HepG2 (cell line): ENCODE results near the gene ST6GALNAC3. TPM values are rescaled to one million over a fixed set of nuclear protein-coding genes. Genes with fewer than 3 reads are reported as not detected.

Experiments
- ATAC-seq: fragments of 200-7000 bp; cut with Tn5 transposase; 3 replicates; pipeline ENCODE4 v1.9.1; 2020; ENCODE audit warnings: mild to moderate bottlenecking, moderate library complexity
- BruUV-seq: library from RNA; stranded (reverse); fragments of 400-500 nt; replicated peaks from 2 replicates; lab custom pipeline; 2021; lab: Mats Ljungman, UMichigan
- CTCF ChIA-PET: fragments of 300-600 bp; formaldehyde crosslinking; extraction: SDS; loops from one replicate; lab custom pipeline; 2021; ENCODE audit warnings: low total read pairs, inconsistent platforms, low intra/inter-chr PET ratio; lab: Yijun Ruan, JAX
- POLR2A ChIA-PET: fragments of 350-600 bp; sonication (Branson Sonifier 250); formaldehyde crosslinking; loops from one replicate; lab custom pipeline; 2020; ENCODE audit warnings: antibody characterized with exemption, inconsistent platforms; lab: Yijun Ruan, JAX
- DNase-seq: peaks from one replicate; pipeline ENCODE4 v3.0.0-alpha.2; 2015; ENCODE audit warnings: low spot score
- FAIRE-seq: peaks from 3 replicates; lab custom pipeline; 2011; peaks lifted over from hg19 to GRCh38; lab: Jason Lieb, UNC
- H2AFZ ChIP-seq: one replicate; pipeline ENCODE4 v1.6.1; 2011; ENCODE audit warnings: low read length, inconsistent platforms
- H3K27ac ChIP-seq: fragments of 300-600 bp; 3 replicates; pipeline ENCODE4 v1.8.0; 2011; ENCODE audit warnings: mixed run types, mild to moderate bottlenecking, mixed read lengths, low read length, inconsistent platforms; ENCODE audit not compliant: insufficient read depth; ENCODE audit errors: extremely low read length
- H3K27me3 ChIP-seq, 2 experiments: fragments of 200-600 bp in 1 of 2; 2 replicates in 1 of 2; 3 replicates in 1 of 2; pipeline versions ENCODE4 v1.6.0 to v1.8.0; 2011; ENCODE audit warnings: low read length in 2 of 2, mild to moderate bottlenecking in 2 of 2, moderate library complexity in 2 of 2, inconsistent platforms in 1 of 2; ENCODE audit not compliant: insufficient read depth in 2 of 2, control insufficient read depth in 1 of 2
- H3K36me3 ChIP-seq, 2 experiments: fragments of 200-600 bp in 1 of 2; replicated peaks in 1 of 2; 2 replicates in 1 of 2; 3 replicates in 1 of 2; pipeline versions ENCODE4 v1.5.1 to v1.8.0; 2011; ENCODE audit warnings: low read length in 2 of 2, inconsistent platforms in 1 of 2; ENCODE audit not compliant: insufficient read depth in 2 of 2, control insufficient read depth in 1 of 2
- H3K4me1 ChIP-seq: 2 replicates; pipeline ENCODE4 v1.5.1; 2012; ENCODE audit warnings: low read length, inconsistent platforms; ENCODE audit not compliant: insufficient read depth
- H3K4me2 ChIP-seq: 2 replicates; pipeline ENCODE4 v1.6.0; 2011; ENCODE audit warnings: low read depth, low read length, inconsistent platforms
- H3K4me3 ChIP-seq, 3 experiments: fragments of 200-600 bp in 1 of 3; sonication (generic), shearing (Covaris generic) in 1 of 3; replicated peaks in 1 of 3; 2 replicates each; pipeline ENCODE4 v1.5.1; 2011 to 2016; ENCODE audit warnings: low read length in 3 of 3, inconsistent platforms in 2 of 3, low read depth in 2 of 3, mild to moderate bottlenecking in 2 of 3, control low read depth in 1 of 3, mixed read lengths in 1 of 3; ENCODE audit not compliant: insufficient read depth in 1 of 3
- H3K79me2 ChIP-seq: one replicate; pipeline ENCODE4 v1.6.1; 2011; ENCODE audit warnings: low read length, inconsistent platforms; ENCODE audit not compliant: insufficient read depth
- H3K9ac ChIP-seq: 2 replicates; pipeline ENCODE4 v1.6.0; 2011; ENCODE audit warnings: mild to moderate bottlenecking, low read depth, low read length, inconsistent platforms; ENCODE audit not compliant: insufficient read depth
- H3K9me3 ChIP-seq: 2 replicates; pipeline ENCODE4 v1.5.1; 2012; ENCODE audit warnings: mild to moderate bottlenecking, low read length
- H4K20me1 ChIP-seq: 2 replicates; pipeline ENCODE4 v1.6.0; 2011; ENCODE audit warnings: inconsistent platforms, mild to moderate bottlenecking, low read length, moderate library complexity; ENCODE audit not compliant: insufficient read depth
- AGO1 ChIP-seq: fragments of 200-400 bp; formaldehyde crosslinking; IDR thresholded peaks from 2 replicates; pipeline ENCODE4 v1.6.1; 2017; ENCODE audit warnings: mild to moderate bottlenecking, low read depth, low read length, moderate library complexity; ENCODE audit not compliant: poor library complexity, severe bottlenecking
- DR1 ChIP-seq: sonication (generic); formaldehyde crosslinking; IDR thresholded peaks from 2 replicates; pipeline ENCODE4 v1.8.0; 2021; ENCODE audit warnings: mild to moderate bottlenecking, missing genetic modification reagents, inconsistent platforms
- HNRNPL ChIP-seq: fragments of 200-400 bp; formaldehyde crosslinking; IDR thresholded peaks from 2 replicates; pipeline ENCODE4 v1.6.1; 2017; ENCODE audit warnings: mild to moderate bottlenecking, low read depth, low read length
- MEF2D ChIP-seq: sonication (generic); formaldehyde crosslinking; IDR thresholded peaks from 2 replicates; pipeline ENCODE4 v1.5.1; 2020; ENCODE audit warnings: mild to moderate bottlenecking, missing genetic modification reagents
- NFE2 ChIP-seq: sonication (generic); formaldehyde crosslinking; IDR thresholded peaks from 2 replicates; pipeline ENCODE4 v1.4.0; 2020; ENCODE audit warnings: missing genetic modification reagents
- PHF20 ChIP-seq: sonication (generic); formaldehyde crosslinking; IDR thresholded peaks from 2 replicates; pipeline ENCODE4 v1.5.0; 2020; ENCODE audit warnings: mild to moderate bottlenecking, missing genetic modification reagents
- RBM22 ChIP-seq: fragments of 200-400 bp; formaldehyde crosslinking; optimal IDR thresholded peaks from 2 replicates; pipeline ENCODE3; 2017; ENCODE audit warnings: mild to moderate bottlenecking, low read length, moderate library complexity
- SKI ChIP-seq: fragments of 450-650 bp; IDR thresholded peaks from one replicate; pipeline ENCODE4 v1.6.1; 2018; ENCODE audit warnings: mild to moderate bottlenecking; ENCODE audit not compliant: partially characterized antibody
- SMAD3 ChIP-seq: sonication (generic); formaldehyde crosslinking; IDR thresholded peaks from 2 replicates; pipeline ENCODE4 v1.4.0; 2020; ENCODE audit warnings: missing genetic modification reagents
- ZBTB20 ChIP-seq: sonication (generic); formaldehyde crosslinking; IDR thresholded peaks from 2 replicates; pipeline ENCODE4 v1.8.1; 2023; ENCODE audit warnings: missing genetic modification reagents, low read depth, mild to moderate bottlenecking, borderline replicate concordance
- ZFP36L2 ChIP-seq: sonication (generic); formaldehyde crosslinking; IDR thresholded peaks from 2 replicates; pipeline ENCODE4 v1.4.0; 2020; ENCODE audit warnings: missing genetic modification reagents
- ZFY ChIP-seq: sonication (generic); formaldehyde crosslinking; IDR thresholded peaks from 2 replicates; pipeline ENCODE4 v1.4.0; 2020; ENCODE audit warnings: missing genetic modification reagents
- WGBS: methylation state at CpG from one replicate; pipeline ENCODE4 v1.1.6; 2017; ENCODE audit warnings: low lambda C conversion rate; 5-methylcytosine and 5-hydroxymethylcytosine counted together
- in situ Hi-C: cut with HindIII; loops from 2 replicates; pipeline ENCODE4 v1.10.0; 2017; ENCODE audit warnings: low pct_unique_long_range_greater_than_20kb; ENCODE audit not compliant: extremely low pct_ligation_motif_present
- intact Hi-C: fragments of 100-400 bp; cut with micrococcal nuclease; formaldehyde crosslinking; loops from one replicate; pipeline ENCODE4 v1.10.0; 2022; ENCODE audit not compliant: unreplicated experiment
- polyA plus RNA-seq, 8 experiments: library from polyadenylated mRNA; depleted of rRNA in 3 of 8; stranded (reverse) in 7 of 8; unstranded in 1 of 8; fragments of >200 nt; fragmentation: Illumina TruSeq in 4 of 8; extraction: Trizol in 4 of 8; gene quantifications; 2 replicates each; pipeline versions ENCODE4 v1.2.1 to v1.2.3, GENCODE V29; 2011 to 2016; ENCODE audit warnings: low read depth in 4 of 8, missing spikeins in 1 of 8, mixed read lengths in 1 of 8; ENCODE audit not compliant: insufficient read depth in 1 of 8
- total RNA-seq, 5 experiments: library from RNA; depleted of rRNA; stranded (reverse); fragments of >200 nt; fragmentation: Illumina TruSeq; extraction: Trizol; gene quantifications; 2 replicates each; pipeline ENCODE4 v1.2.3, GENCODE V29; 2016; ENCODE audit warnings: low read depth in 1 of 5
- TF ChIP-seq, protein P1 (sequence below): sonication (generic); formaldehyde crosslinking; IDR thresholded peaks from 2 replicates; pipeline ENCODE4 v1.5.1; 2020; ENCODE audit warnings: missing genetic modification reagents, mild to moderate bottlenecking, borderline replicate concordance
- TF ChIP-seq, protein P2 (sequence below): IDR thresholded peaks from 2 replicates; pipeline ENCODE4 v1.4.0; 2020; ENCODE audit warnings: mild to moderate bottlenecking, missing genetic modification reagents

Gene ST6GALNAC3
- total and polyA plus RNA-seq, 2 of the 13 experiments (the other 11 are each of a cell fraction or from before 2014, with no cell fraction given): not detected

DNA sequence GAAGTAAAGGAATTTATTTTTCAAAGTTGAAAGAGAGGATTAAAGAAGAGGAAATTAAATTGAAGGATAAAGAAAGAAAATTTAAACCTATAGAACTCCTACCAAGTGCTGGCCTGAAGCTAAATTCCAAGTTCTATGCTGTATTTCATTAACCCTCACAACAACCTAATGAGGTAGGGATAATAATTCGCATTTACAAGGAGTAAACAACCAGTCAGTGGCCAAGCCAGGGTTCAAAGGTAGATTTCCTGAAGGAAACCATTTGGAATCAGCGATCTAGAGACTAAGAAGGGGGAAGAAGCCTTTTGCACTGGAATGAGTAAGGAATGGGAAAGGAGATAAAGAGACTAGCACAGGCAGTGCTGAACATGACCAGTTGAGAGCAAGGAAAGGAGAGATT is 526.9 kb downstream of the ST6GALNAC3 start:
- H2AFZ ChIP-seq: no peak overlapping the region
- no peaks in the 10 kb centered on the region for H3K27me3 ChIP-seq
- BruUV-seq: no TSS peak
- intact Hi-C loops: no loop called here
- no peak overlapping the region for H3K4me3 ChIP-seq
- H3K79me2 ChIP-seq: no peaks in the 10 kb centered on the region
- 4% methylated on average over 2 of the region's 2 CpGs for WGBS
- no peak for TF ChIP-seq RBM22
- no peak for TF ChIP-seq SMAD3 (CRISPR knock-in tag)
- TF ChIP-seq MEF2D (CRISPR knock-in tag): no peak
- TF ChIP-seq, protein P1, sequence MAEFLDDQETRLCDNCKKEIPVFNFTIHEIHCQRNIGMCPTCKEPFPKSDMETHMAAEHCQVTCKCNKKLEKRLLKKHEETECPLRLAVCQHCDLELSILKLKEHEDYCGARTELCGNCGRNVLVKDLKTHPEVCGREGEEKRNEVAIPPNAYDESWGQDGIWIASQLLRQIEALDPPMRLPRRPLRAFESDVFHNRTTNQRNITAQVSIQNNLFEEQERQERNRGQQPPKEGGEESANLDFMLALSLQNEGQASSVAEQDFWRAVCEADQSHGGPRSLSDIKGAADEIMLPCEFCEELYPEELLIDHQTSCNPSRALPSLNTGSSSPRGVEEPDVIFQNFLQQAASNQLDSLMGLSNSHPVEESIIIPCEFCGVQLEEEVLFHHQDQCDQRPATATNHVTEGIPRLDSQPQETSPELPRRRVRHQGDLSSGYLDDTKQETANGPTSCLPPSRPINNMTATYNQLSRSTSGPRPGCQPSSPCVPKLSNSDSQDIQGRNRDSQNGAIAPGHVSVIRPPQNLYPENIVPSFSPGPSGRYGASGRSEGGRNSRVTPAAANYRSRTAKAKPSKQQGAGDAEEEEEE (CRISPR knock-in tag): no peak
- no peak for TF ChIP-seq HNRNPL
- no peaks in the 10 kb centered on the region for H3K4me1 ChIP-seq
- in situ Hi-C loops: no loop called here
- DNase-seq (no peak), FAIRE-seq (no peak), ATAC-seq (no peak)
- no peaks in the 10 kb centered on the region for H3K36me3 ChIP-seq
- H3K27ac ChIP-seq: no peak overlapping the region
- H3K9me3 ChIP-seq: peaks cover 39% of the 10 kb centered on the region
- H3K9ac ChIP-seq: no peak overlapping the region
- no peaks in the 10 kb centered on the region for H4K20me1 ChIP-seq
- ChIA-PET CTCF (no interaction called here), POLR2A (no interaction called here)
- H3K4me2 ChIP-seq: no peak overlapping the region

DNA sequence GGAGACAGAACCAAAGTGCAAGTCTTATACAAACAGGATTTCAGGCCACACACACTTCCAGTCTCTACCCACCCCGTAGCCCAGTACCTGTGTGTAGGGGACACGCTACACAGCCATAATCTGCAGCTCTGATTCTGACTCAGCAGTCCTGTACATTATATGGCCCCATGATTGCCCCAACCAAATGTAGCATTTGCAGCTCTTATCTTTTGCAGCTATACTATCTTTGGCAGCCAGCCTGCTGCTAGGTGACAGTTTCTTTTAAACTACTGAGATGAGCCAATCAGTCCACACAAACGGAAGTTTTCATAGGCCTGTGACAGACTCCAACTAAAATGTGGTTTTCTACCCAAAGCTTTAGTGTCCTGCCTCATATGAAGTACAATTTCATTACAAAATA is 533.2 kb downstream of the ST6GALNAC3 start:
- intact Hi-C loops: no loop called here
- CTCF ChIA-PET: no interaction called here
- FAIRE-seq: no peak
- WGBS: 43% methylated on average over 3 of the region's 3 CpGs
- H2AFZ ChIP-seq: no peak overlapping the region
- H3K36me3 ChIP-seq: no peaks in the 10 kb centered on the region
- H3K79me2 ChIP-seq: no peaks in the 10 kb centered on the region
- POLR2A ChIA-PET: no interaction called here
- no TSS peak for BruUV-seq
- ATAC-seq: no peak
- H3K9ac ChIP-seq: no peak overlapping the region
- H3K9me3 ChIP-seq: peaks cover 29% of the 10 kb centered on the region
- no peak overlapping the region for H3K27ac ChIP-seq
- no peak overlapping the region for H3K4me2 ChIP-seq
- in situ Hi-C loops: no loop called here
- H3K4me3 ChIP-seq: no peak overlapping the region
- no peaks in the 10 kb centered on the region for H3K27me3 ChIP-seq
- DNase-seq: no peak
- H3K4me1 ChIP-seq: no peaks in the 10 kb centered on the region
- H4K20me1 ChIP-seq: no peaks in the 10 kb centered on the region
- no peak for TF ChIP-seq ZFP36L2
- TF ChIP-seq NFE2: no peak
- TF ChIP-seq ZFY: no peak
- no peak for TF ChIP-seq ZBTB20 (CRISPR knock-in tag)
- TF ChIP-seq AGO1: no peak
- no peak for TF ChIP-seq PHF20
- TF ChIP-seq SKI: no peak
- TF ChIP-seq, protein P2, sequence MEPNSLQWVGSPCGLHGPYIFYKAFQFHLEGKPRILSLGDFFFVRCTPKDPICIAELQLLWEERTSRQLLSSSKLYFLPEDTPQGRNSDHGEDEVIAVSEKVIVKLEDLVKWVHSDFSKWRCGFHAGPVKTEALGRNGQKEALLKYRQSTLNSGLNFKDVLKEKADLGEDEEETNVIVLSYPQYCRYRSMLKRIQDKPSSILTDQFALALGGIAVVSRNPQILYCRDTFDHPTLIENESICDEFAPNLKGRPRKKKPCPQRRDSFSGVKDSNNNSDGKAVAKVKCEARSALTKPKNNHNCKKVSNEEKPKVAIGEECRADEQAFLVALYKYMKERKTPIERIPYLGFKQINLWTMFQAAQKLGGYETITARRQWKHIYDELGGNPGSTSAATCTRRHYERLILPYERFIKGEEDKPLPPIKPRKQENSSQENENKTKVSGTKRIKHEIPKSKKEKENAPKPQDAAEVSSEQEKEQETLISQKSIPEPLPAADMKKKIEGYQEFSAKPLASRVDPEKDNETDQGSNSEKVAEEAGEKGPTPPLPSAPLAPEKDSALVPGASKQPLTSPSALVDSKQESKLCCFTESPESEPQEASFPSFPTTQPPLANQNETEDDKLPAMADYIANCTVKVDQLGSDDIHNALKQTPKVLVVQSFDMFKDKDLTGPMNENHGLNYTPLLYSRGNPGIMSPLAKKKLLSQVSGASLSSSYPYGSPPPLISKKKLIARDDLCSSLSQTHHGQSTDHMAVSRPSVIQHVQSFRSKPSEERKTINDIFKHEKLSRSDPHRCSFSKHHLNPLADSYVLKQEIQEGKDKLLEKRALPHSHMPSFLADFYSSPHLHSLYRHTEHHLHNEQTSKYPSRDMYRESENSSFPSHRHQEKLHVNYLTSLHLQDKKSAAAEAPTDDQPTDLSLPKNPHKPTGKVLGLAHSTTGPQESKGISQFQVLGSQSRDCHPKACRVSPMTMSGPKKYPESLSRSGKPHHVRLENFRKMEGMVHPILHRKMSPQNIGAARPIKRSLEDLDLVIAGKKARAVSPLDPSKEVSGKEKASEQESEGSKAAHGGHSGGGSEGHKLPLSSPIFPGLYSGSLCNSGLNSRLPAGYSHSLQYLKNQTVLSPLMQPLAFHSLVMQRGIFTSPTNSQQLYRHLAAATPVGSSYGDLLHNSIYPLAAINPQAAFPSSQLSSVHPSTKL (CRISPR knock-in tag): no peak
- no peak for TF ChIP-seq DR1 (CRISPR knock-in tag)
